Mesenchymal stem cell (in vitro differentiated cells and primary cell): ENCODE measurements around the gene KSR1.

ENCODE experiments used
- DNase-seq: peaks from one replicate; pipeline ENCODE4 v3.0.0-alpha.2; 2013
- H2AFZ ChIP-seq: one replicate; pipeline ENCODE4 v1.6.1; 2013; ENCODE audit warnings: low read depth, mild to moderate bottlenecking, control low read depth, inconsistent platforms, low read length, moderate library complexity
- H2AK5ac ChIP-seq: 2 replicates; pipeline ENCODE4 v1.6.1; 2013; ENCODE audit warnings: low read length, moderate library complexity, mild to moderate bottlenecking, inconsistent platforms; ENCODE audit not compliant: severe bottlenecking
- H2BK120ac ChIP-seq: one replicate; pipeline ENCODE4 v1.6.1; 2013; ENCODE audit warnings: low read depth, mild to moderate bottlenecking, inconsistent platforms, low read length, moderate library complexity
- H2BK12ac ChIP-seq, 2 experiments: one replicate each; pipeline ENCODE4 v1.6.1; 2013; ENCODE audit warnings: inconsistent platforms in 2 of 2, low read length in 2 of 2, mild to moderate bottlenecking in 2 of 2, moderate library complexity in 2 of 2, control low read depth in 1 of 2
- H2BK15ac ChIP-seq: one replicate; pipeline ENCODE4 v1.6.1; 2013; ENCODE audit warnings: mild to moderate bottlenecking, low read depth, inconsistent platforms; ENCODE audit not compliant: poor library complexity, severe bottlenecking
- H2BK5ac ChIP-seq: 2 replicates; pipeline ENCODE4 v1.6.1; 2013; ENCODE audit warnings: low read depth, mild to moderate bottlenecking, low read length, control low read depth, inconsistent platforms; ENCODE audit not compliant: poor library complexity, severe bottlenecking
- H3K14ac ChIP-seq, 2 experiments: one replicate each; pipeline ENCODE4 v1.6.1; 2013; ENCODE audit warnings: inconsistent platforms in 2 of 2, low read length in 2 of 2, control low read depth in 1 of 2, mild to moderate bottlenecking in 1 of 2, moderate library complexity in 1 of 2
- H3K18ac ChIP-seq, 2 experiments: one replicate each; pipeline ENCODE4 v1.6.1; 2013; ENCODE audit warnings: inconsistent platforms in 2 of 2, low read length in 2 of 2, control low read depth in 1 of 2, low read depth in 1 of 2, mild to moderate bottlenecking in 1 of 2
- H3K23ac ChIP-seq, 2 experiments: one replicate each; pipeline ENCODE4 v1.6.1; 2013; ENCODE audit warnings: inconsistent platforms in 2 of 2, low read length in 2 of 2, mild to moderate bottlenecking in 2 of 2, moderate library complexity in 2 of 2, control low read depth in 1 of 2
- H3K27ac ChIP-seq: 2 replicates; pipeline ENCODE4 v1.5.1; 2013; ENCODE audit warnings: mild to moderate bottlenecking, moderate library complexity, low read length, control low read depth, inconsistent platforms; ENCODE audit not compliant: poor library complexity, severe bottlenecking
- H3K27me3 ChIP-seq, 2 experiments: 2 replicates each; pipeline versions ENCODE4 v1.6.1 to v1.7.0; 2013; ENCODE audit warnings: low read length in 2 of 2, mild to moderate bottlenecking in 2 of 2, moderate library complexity in 2 of 2, control low read depth in 1 of 2, inconsistent platforms in 1 of 2; ENCODE audit not compliant: control insufficient read depth in 1 of 2, insufficient read depth in 1 of 2
- H3K36me3 ChIP-seq, 2 experiments: 2 replicates each; pipeline versions ENCODE4 v1.6.1 to v1.7.0; 2013; ENCODE audit warnings: low read length in 2 of 2, control low read depth in 1 of 2, inconsistent platforms in 1 of 2, low read depth in 1 of 2, mild to moderate bottlenecking in 1 of 2; ENCODE audit not compliant: insufficient read depth in 2 of 2, control insufficient read depth in 1 of 2
- H3K4ac ChIP-seq, 2 experiments: one replicate each; pipeline ENCODE4 v1.6.1; 2013; ENCODE audit warnings: inconsistent platforms in 2 of 2, low read length in 2 of 2, mild to moderate bottlenecking in 2 of 2, moderate library complexity in 2 of 2, control low read depth in 1 of 2, low read depth in 1 of 2
- H3K4me1 ChIP-seq: 2 replicates; pipeline ENCODE4 v1.6.1; 2013; ENCODE audit warnings: low read depth, low read length, control low read depth; ENCODE audit not compliant: control insufficient read depth, insufficient read depth
- H3K4me2 ChIP-seq: 2 replicates; pipeline ENCODE4 v1.6.1; 2013; ENCODE audit warnings: low read length, mild to moderate bottlenecking, inconsistent platforms; ENCODE audit not compliant: poor library complexity, severe bottlenecking
- H3K4me3 ChIP-seq, 2 experiments: 2 replicates each; pipeline versions ENCODE4 v1.5.1 to v1.7.0; 2013; ENCODE audit warnings: low read length in 2 of 2, mild to moderate bottlenecking in 2 of 2, control low read depth in 1 of 2, low read depth in 1 of 2; ENCODE audit not compliant: insufficient read depth in 1 of 2
- H3K79me1 ChIP-seq: replicated peaks from 2 replicates; pipeline ENCODE4 v1.6.1; 2013; ENCODE audit warnings: mild to moderate bottlenecking, control low read depth, low read length, inconsistent platforms; ENCODE audit not compliant: poor library complexity, severe bottlenecking
- H3K9ac ChIP-seq: 2 replicates; pipeline ENCODE4 v1.7.0; 2013; ENCODE audit warnings: mild to moderate bottlenecking, low read length, moderate library complexity
- H3K9me3 ChIP-seq: 2 replicates; pipeline ENCODE4 v1.7.0; 2013; ENCODE audit warnings: mild to moderate bottlenecking, low read length; ENCODE audit not compliant: control insufficient read depth
- H4K8ac ChIP-seq: one replicate; pipeline ENCODE4 v1.6.1; 2013; ENCODE audit warnings: inconsistent platforms, mild to moderate bottlenecking, low read length, moderate library complexity
- H4K91ac ChIP-seq: one replicate; pipeline ENCODE4 v1.6.1; 2013; ENCODE audit warnings: mild to moderate bottlenecking, low read length, inconsistent platforms
- whole genome bisulfite sequencing: methylation state at CpG from one replicate; pipeline ENCODE4 v1.1.7; 2013; ENCODE audit warnings: mixed read lengths; 5-methylcytosine and 5-hydroxymethylcytosine counted together

Gene KSR1

DNA sequence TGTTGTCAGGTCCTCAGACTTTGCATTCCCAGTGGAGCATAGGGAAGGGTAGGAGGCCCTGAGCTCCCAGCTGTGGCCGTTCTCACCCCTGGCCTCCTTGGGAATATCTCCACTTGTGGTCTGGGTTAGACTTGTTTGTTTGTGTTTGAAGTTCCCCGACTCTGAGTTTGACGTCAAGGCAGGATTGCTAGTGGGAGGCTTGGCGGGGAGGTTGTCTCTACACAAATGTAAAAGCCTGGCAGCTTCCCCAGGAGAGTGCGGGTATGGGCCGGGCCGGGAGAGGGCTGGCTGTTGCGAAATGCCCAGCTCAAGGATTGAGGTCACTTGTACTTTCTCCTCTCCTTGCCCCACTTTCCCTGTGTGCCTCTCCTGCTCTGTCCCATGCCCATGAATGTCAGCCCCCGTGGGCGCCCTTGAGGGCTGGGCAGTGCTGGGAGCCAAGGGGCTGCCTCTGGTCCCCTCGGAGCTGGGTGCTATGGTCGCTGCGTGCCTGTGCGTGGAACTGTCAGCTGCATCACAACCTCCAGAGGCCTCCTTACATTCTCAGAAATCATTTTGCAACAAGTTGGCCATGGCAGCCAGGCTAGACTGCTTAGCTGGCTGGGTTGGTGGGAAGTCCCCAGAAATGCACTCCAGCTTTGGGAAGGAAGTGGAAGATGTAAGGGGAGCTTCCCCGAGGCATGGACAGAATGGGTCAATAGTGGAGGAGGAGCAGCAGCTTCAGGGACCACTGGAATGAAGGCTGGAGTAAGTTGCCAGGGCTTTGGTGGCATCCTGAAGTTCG lies 84.3 kb downstream of the KSR1 start:
- Histone ChIP-seq H2BK15ac (no peak overlapping the region), H3K4me3 (peak overlapping the region in 1 of 2 experiments; percentile 56), H2BK12ac (peak overlapping the region in 1 of 2 experiments; percentile 47), H3K23ac (no peak overlapping the region), H3K27ac (peak overlapping the region; percentile 2), H2BK5ac (no peak overlapping the region), H3K27me3 (peaks cover 0 to 3% of the 10 kb centered on the region in 2 experiments), H4K91ac (peak overlapping the region; percentile 44), H3K18ac (peak overlapping the region in 1 of 2 experiments; percentile 67), H3K4me1 (peaks cover 55% of the 10 kb centered on the region), H3K9ac (peak overlapping the region; percentile 46), H3K79me1 (peaks cover 27% of the 10 kb centered on the region), H3K36me3 (peaks cover 0 to 2% of the 10 kb centered on the region in 2 experiments), H3K14ac (peak overlapping the region in 1 of 2 experiments; percentile 0), H2AK5ac (no peak overlapping the region), H4K8ac (peak overlapping the region; percentile 30), H2BK120ac (no peak overlapping the region), H3K9me3 (no peaks in the 10 kb centered on the region), H3K4me2 (no peak overlapping the region), H2AFZ (no peak overlapping the region), H3K4ac (no peak overlapping the region)
- WGBS, result 49% methylated on average over 16 of the region's 16 CpGs
- peak; percentile 100 for DNase-seq

DNA sequence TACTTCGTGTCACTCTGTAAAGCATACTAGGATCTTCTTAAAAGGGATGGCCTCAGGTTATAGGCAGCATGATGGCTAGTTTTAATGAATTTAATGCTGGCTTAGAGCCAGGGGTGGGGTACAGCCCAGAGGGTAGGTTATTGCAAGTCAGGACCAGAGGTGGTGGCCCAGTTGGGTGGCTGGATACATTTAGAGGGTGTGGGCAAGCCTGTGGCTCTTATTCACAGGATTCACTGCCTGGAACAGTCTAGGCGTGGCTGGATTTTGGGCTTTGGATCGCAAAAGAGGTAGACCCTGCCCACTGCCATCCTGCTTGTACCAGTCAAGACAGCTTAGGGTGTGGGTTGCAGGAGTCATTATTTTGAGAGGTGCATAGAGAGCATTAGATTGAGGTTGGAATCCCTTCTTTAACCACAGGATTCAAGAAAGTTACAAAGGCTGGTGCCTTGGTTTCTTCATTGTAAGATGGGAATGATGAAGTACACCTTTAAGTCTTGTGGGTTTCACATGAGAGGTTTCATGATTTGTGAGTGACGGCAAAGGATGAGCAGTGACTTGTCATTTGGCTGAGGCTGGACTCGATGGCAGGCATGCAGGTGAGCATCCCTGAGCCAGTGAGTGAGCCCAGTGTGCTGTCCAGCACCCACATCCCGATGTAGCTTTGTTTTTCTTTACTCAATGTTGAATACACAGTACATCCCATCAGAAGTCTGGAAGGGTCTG lies 85.2 kb downstream of the KSR1 start:
- H3K4ac ChIP-seq, result no peak overlapping the region
- peaks cover 0 to 3% of the 10 kb centered on the region in 2 experiments for H3K27me3 ChIP-seq
- H3K79me1 ChIP-seq, result peaks cover 28% of the 10 kb centered on the region
- H4K91ac ChIP-seq, result no peak overlapping the region
- H2BK12ac ChIP-seq, result peak overlapping the region in 1 of 2 experiments; percentile 8
- no peak overlapping the region for H3K9ac ChIP-seq
- peaks cover 55% of the 10 kb centered on the region for H3K4me1 ChIP-seq
- peak overlapping the region in 1 of 2 experiments; percentile 30 for H3K18ac ChIP-seq
- no peaks in the 10 kb centered on the region for H3K9me3 ChIP-seq
- no peak overlapping the region for H3K4me2 ChIP-seq
- H2AK5ac ChIP-seq, result no peak overlapping the region
- no peak overlapping the region for H2BK120ac ChIP-seq
- no peak overlapping the region for H2BK15ac ChIP-seq
- H4K8ac ChIP-seq, result no peak overlapping the region
- no peak overlapping the region for H3K23ac ChIP-seq
- WGBS, result 97% methylated on average over 5 of the region's 6 CpGs
- H3K27ac ChIP-seq, result no peak overlapping the region
- H3K36me3 ChIP-seq, result peaks cover 0 to 2% of the 10 kb centered on the region in 2 experiments
- H2AFZ ChIP-seq, result no peak overlapping the region
- H2BK5ac ChIP-seq, result no peak overlapping the region
- no peak for DNase-seq
- no peak overlapping the region for H3K14ac ChIP-seq
- H3K4me3 ChIP-seq, result no peak overlapping the region

DNA sequence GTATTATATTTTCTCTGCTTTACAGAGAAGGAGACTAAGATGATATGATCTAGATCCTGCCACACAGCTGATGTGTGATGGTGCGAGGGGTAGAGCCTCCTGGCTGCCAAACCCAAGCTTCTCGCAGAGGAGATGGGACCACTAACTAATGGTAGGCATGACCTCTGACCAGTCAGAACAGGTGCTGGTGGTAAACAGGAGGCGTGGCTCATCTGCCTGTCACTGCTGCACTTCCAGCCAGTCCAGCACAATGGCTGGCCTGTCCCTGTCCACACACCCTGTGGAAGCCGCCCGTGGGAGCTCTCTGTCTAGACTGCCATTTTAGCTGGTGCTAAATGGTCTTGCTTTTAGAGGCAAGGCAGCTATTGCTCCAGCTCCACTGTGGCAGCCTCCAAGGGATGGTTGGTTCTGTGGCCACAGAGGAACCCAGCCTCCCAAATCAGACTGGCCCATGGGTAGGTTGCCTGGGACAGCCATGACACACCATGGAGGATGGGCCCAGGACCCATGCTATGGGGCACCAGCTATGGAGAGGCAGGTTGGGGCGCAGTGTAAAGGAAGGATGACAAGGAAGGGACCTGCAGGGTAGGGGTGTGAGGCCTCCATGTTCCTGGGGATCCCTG lies 86.7 kb downstream of the KSR1 start:
- H3K27me3 ChIP-seq, result peaks cover 0 to 3% of the 10 kb centered on the region in 2 experiments
- no peak overlapping the region for H4K8ac ChIP-seq
- no peak overlapping the region for H2BK5ac ChIP-seq
- peak overlapping the region; percentile 53 for H4K91ac ChIP-seq
- H3K9me3 ChIP-seq, result no peaks in the 10 kb centered on the region
- H3K27ac ChIP-seq, result no peak overlapping the region
- H3K4me1 ChIP-seq, result peaks cover 58% of the 10 kb centered on the region
- no peak overlapping the region for H2AK5ac ChIP-seq
- no peak overlapping the region for H3K23ac ChIP-seq
- H3K36me3 ChIP-seq, result peaks cover 0 to 2% of the 10 kb centered on the region in 2 experiments
- H3K9ac ChIP-seq, result no peak overlapping the region
- no peak overlapping the region for H2AFZ ChIP-seq
- 97% methylated on average over 6 of the region's 6 CpGs for WGBS
- H3K4me2 ChIP-seq, result no peak overlapping the region
- H2BK12ac ChIP-seq, result peak overlapping the region in 1 of 2 experiments; percentile 10
- H3K14ac ChIP-seq, result peak overlapping the region in 1 of 2 experiments; percentile 12
- peaks cover 26% of the 10 kb centered on the region for H3K79me1 ChIP-seq
- no peak overlapping the region for H3K4me3 ChIP-seq
- H2BK120ac ChIP-seq, result no peak overlapping the region
- no peak overlapping the region for H3K4ac ChIP-seq
- H2BK15ac ChIP-seq, result no peak overlapping the region
- no peak for DNase-seq
- peak overlapping the region in 1 of 2 experiments; percentile 14 for H3K18ac ChIP-seq

DNA sequence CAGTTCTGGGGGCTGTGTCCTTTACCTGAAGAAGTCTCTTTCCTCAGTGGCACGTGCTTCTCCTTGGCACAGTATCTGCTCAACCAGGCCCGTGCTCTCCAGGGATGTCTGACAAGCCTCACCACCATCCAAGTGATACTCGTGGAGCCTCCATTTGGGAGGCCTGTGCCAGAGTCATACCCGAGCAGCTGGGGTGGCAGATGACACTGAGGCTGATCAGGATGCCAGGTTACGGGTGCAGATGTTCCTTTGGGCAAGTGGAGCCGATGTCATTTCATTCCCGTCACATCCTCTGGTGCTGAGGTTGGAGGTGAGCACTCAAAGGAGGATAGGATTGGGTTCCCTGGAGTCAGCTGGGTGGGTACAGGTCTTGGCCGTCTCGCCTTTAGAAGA lies 87.2 kb downstream of the KSR1 start:
- 94% methylated on average over 9 of the region's 9 CpGs for WGBS
- Histone ChIP-seq H3K36me3 (peaks cover 0 to 2% of the 10 kb centered on the region in 2 experiments), H2BK5ac (no peak overlapping the region), H3K4me3 (no peak overlapping the region), H3K23ac (no peak overlapping the region), H2BK15ac (no peak overlapping the region), H2BK12ac (peak overlapping the region in 1 of 2 experiments; percentile 10), H3K4me1 (peaks cover 55% of the 10 kb centered on the region), H4K91ac (no peak overlapping the region), H3K4ac (no peak overlapping the region), H3K14ac (no peak overlapping the region), H3K18ac (no peak overlapping the region), H2AFZ (no peak overlapping the region), H3K9me3 (no peaks in the 10 kb centered on the region), H3K27ac (no peak overlapping the region), H3K9ac (no peak overlapping the region), H4K8ac (no peak overlapping the region), H3K4me2 (no peak overlapping the region), H2BK120ac (no peak overlapping the region), H3K79me1 (peaks cover 26% of the 10 kb centered on the region), H2AK5ac (no peak overlapping the region), H3K27me3 (peaks cover 0 to 3% of the 10 kb centered on the region in 2 experiments)
- no peak for DNase-seq
